Neural cell (in vitro differentiated cells): ENCODE measurements around the gene ABO.

Experiments used
- EP300 ChIP-seq: fragments of 450-650 bp; conservative IDR thresholded peaks from 2 replicates; pipeline ENCODE4 v1.6.1; 2014; ENCODE audit warnings: antibody characterized with exemption, mild to moderate bottlenecking, moderate library complexity; ENCODE audit not compliant: poor library complexity, severe bottlenecking
- EZH2 ChIP-seq: fragments of 200-600, 300-800 bp; shearing (Covaris generic), sonication (generic); IDR thresholded peaks from 2 replicates; pipeline ENCODE4 v1.6.1; 2014; ENCODE audit warnings: antibody characterized with exemption, low read length, borderline replicate concordance, mild to moderate bottlenecking; ENCODE audit not compliant: insufficient read depth, poor library complexity, severe bottlenecking
- MXI1 ChIP-seq: fragments of 450-650 bp; conservative IDR thresholded peaks from 2 replicates; pipeline ENCODE4 v1.6.1; 2014; ENCODE audit warnings: antibody characterized with exemption, mild to moderate bottlenecking; ENCODE audit not compliant: poor library complexity, severe bottlenecking
- POLR2AphosphoS5 ChIP-seq: IDR thresholded peaks from 2 replicates; pipeline ENCODE4 v1.6.1; 2012
- RAD21 ChIP-seq: fragments of 450-650 bp; conservative IDR thresholded peaks from 2 replicates; pipeline ENCODE4 v1.6.1; 2014; ENCODE audit warnings: antibody characterized with exemption, mild to moderate bottlenecking, moderate library complexity
- SMC3 ChIP-seq: fragments of 450-650 bp; conservative IDR thresholded peaks from 2 replicates; pipeline ENCODE4 v1.6.1; 2014; ENCODE audit warnings: antibody characterized with exemption, mild to moderate bottlenecking, moderate library complexity; ENCODE audit not compliant: poor library complexity
- TAF1 ChIP-seq: IDR thresholded peaks from 2 replicates; pipeline ENCODE4 v1.6.1; 2012; ENCODE audit warnings: low read depth
- TF ChIP-seq, protein P1 (sequence below): fragments of 450-650 bp; IDR thresholded peaks from 2 replicates; pipeline ENCODE4 v1.5.1; 2014; ENCODE audit warnings: antibody characterized with exemption, mild to moderate bottlenecking, moderate library complexity; ENCODE audit not compliant: poor library complexity, severe bottlenecking

DNA sequence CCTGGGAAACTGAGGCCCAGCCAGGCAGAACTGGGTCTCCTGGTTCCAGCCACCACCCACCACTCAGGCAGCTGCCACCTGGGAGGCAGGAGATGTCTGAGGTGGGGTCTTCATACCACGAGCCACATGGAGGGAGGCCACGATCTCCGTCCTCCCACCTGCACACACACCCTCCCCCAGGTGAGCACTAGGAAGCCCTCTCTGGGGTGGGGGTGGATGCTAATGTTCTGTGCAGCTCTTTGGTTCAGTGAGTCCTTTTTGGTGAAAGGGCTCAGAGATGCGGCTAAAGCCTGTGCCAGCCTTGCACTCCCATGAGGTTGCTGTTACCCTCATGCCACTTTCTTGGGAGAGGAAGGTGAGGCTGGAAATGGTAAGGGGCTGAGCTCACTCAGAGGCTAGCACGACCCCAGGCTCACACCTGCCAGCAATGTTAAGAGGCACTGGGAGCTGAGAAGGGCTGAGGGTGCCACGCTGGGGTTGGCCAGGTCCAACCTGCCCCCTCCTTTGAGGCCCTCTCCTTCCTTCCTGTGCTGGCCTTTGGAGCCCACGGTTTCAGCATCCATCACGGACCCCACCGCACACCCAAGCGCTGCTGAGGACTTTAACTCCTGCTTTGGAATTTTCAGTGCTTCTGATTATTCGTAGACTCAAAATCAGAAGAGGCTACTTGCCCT, 39.3 kb downstream of the ABO start:
- TF ChIP-seq EZH2 (no peak), POLR2AphosphoS5 (no peak), RAD21 (no peak), EP300 (no peak), MXI1 (no peak), SMC3 (no peak), TAF1 (no peak)
- TF ChIP-seq, protein P1, sequence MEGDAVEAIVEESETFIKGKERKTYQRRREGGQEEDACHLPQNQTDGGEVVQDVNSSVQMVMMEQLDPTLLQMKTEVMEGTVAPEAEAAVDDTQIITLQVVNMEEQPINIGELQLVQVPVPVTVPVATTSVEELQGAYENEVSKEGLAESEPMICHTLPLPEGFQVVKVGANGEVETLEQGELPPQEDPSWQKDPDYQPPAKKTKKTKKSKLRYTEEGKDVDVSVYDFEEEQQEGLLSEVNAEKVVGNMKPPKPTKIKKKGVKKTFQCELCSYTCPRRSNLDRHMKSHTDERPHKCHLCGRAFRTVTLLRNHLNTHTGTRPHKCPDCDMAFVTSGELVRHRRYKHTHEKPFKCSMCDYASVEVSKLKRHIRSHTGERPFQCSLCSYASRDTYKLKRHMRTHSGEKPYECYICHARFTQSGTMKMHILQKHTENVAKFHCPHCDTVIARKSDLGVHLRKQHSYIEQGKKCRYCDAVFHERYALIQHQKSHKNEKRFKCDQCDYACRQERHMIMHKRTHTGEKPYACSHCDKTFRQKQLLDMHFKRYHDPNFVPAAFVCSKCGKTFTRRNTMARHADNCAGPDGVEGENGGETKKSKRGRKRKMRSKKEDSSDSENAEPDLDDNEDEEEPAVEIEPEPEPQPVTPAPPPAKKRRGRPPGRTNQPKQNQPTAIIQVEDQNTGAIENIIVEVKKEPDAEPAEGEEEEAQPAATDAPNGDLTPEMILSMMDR, result no peak
